Right cardiac atrium (tissue), 5 donors: ENCODE measurements around the gene AP1B1. TPM values are rescaled to one million over a fixed set of nuclear protein-coding genes. Genes with fewer than 3 reads are reported as not detected.

Experiments used
- ATAC-seq, 2 donors: fragments of 200-7000 bp; cut with Tn5 transposase; one replicate each; pipeline versions ENCODE4 v1.8.0 to v1.9.1; 2020; ENCODE audit warnings: moderate library complexity in 2 of 2, mild to moderate bottlenecking in 1 of 2
- DNase-seq, 3 donors: peaks; one replicate each; pipeline ENCODE4 v3.0.0-alpha.2; 2020
- H3K27ac ChIP-seq: one replicate; pipeline ENCODE4 v1.5.1; 2013; ENCODE audit warnings: mild to moderate bottlenecking, low read length, control low read depth, moderate library complexity
- H3K27me3 ChIP-seq: one replicate; pipeline ENCODE4 v1.6.1; 2013; ENCODE audit not compliant: control insufficient read depth, insufficient read depth
- H3K4me1 ChIP-seq: one replicate; pipeline ENCODE4 v1.6.1; 2013; ENCODE audit warnings: low read length; ENCODE audit not compliant: control insufficient read depth, insufficient read depth
- H3K4me3 ChIP-seq: one replicate; pipeline ENCODE4 v1.5.1; 2013; ENCODE audit warnings: low read length, control low read depth
- H3K9me3 ChIP-seq: one replicate; pipeline ENCODE4 v1.6.1; 2013; ENCODE audit warnings: low read length; ENCODE audit not compliant: control insufficient read depth
- WGBS: extraction: QIAGEN DNeasy Blood & Tissue Kit; methylation state at CpG from one replicate; pipeline ENCODE4 v1.1.7; 2013; 5-methylcytosine and 5-hydroxymethylcytosine counted together
- intact Hi-C, 4 donors: fragments of 100-400 bp; cut with DNase I; formaldehyde crosslinking; loops; one replicate each; pipeline versions ENCODE4 v1.11.0 to v1.14.0; 2022 to 2023
- polyA plus RNA-seq: library from polyadenylated mRNA; stranded (reverse); fragments of 200-250 nt; gene quantifications from one replicate; pipeline ENCODE4 v1.2.3, GENCODE V29; 2013
- total RNA-seq, 4 donors: library from RNA; stranded (reverse); fragmentation: NEBNext Ultra II Directional; extraction: Animal tissue kit (Norgen Biotek cat#: 25700); gene quantifications; one replicate each; pipeline ENCODE4 v1.2.1, GENCODE V29; 2021
- donor health status: healthy with polysubstance abuse.
- donor health status: DM: no; HTN: yes; CAD: no.
- donor health status: DM: no; HTN: no; CAD: no.
- donor health status: DM: no; HTN: yes; CAD: no; lungs with severe emphysema.
- donor health status: DM: yes; HTN: yes; CAD: no.

The AP1B1 gene
- total and polyA plus RNA-seq, 5 donors, result 21.7 to 44.6 (median 38.6) TPM

GRCh38 chr22:29320546-29320945, 67.8 kb downstream of the AP1B1 start:
- ATAC-seq, result no peak
- intact Hi-C loops, result no loop called here
- WGBS, result 55% methylated on average over 1 of the region's 1 CpG
- no peaks in the 10 kb centered on the region for H3K4me1 ChIP-seq
- H3K27ac ChIP-seq, result no peak overlapping the region
- no peaks in the 10 kb centered on the region for H3K9me3 ChIP-seq
- H3K4me3 ChIP-seq, result no peak overlapping the region
- no peaks in the 10 kb centered on the region for H3K27me3 ChIP-seq
- DNase-seq, result no peak

- Histone ChIP-seq H3K9me3 (no peaks in the 10 kb centered on the region), H3K27me3 (no peaks in the 10 kb centered on the region), H3K4me1 (no peaks in the 10 kb centered on the region), H3K27ac (no peak overlapping the region), H3K4me3 (no peak overlapping the region)
- ATAC-seq (no peak), DNase-seq (no peak)
- 83% methylated on average over 2 of the region's 2 CpGs for WGBS
- intact Hi-C loops, result no loop called here
Observed at GRCh38 chr22:29319072-29319471, 69.3 kb downstream of the AP1B1 start.

GRCh38 chr22:29317827-29318454, 70.4 kb downstream of the AP1B1 start:
- no peaks in the 10 kb centered on the region for H3K9me3 ChIP-seq
- no peak overlapping the region for H3K4me3 ChIP-seq
- DNase-seq, result peak in 1 of 3 donors; percentile 39
- ATAC-seq, result no peak
- intact Hi-C loops, result no loop called here
- no peak overlapping the region for H3K27ac ChIP-seq
- WGBS, result 93% methylated on average over 18 of the region's 18 CpGs
- H3K27me3 ChIP-seq, result no peaks in the 10 kb centered on the region
- peaks cover 10% of the 10 kb centered on the region for H3K4me1 ChIP-seq

GRCh38 chr22:29316141-29316828, 72.1 kb downstream of the AP1B1 start:
- WGBS, result 63% methylated on average over 18 of the region's 18 CpGs
- no peaks in the 10 kb centered on the region for H3K27me3 ChIP-seq
- peak in 2 of 3 donors; percentile 45 to 49 for DNase-seq
- peaks cover 11% of the 10 kb centered on the region for H3K4me1 ChIP-seq
- H3K27ac ChIP-seq, result no peak overlapping the region
- intact Hi-C loops, result no loop called here
- H3K9me3 ChIP-seq, result no peaks in the 10 kb centered on the region
- no peak overlapping the region for H3K4me3 ChIP-seq
- no peak for ATAC-seq

- Histone ChIP-seq H3K9me3 (no peaks in the 10 kb centered on the region), H3K4me1 (peaks cover 14% of the 10 kb centered on the region), H3K4me3 (peak within 1 kb of the TSS; percentile 48), H3K27me3 (no peaks in the 10 kb centered on the region), H3K27ac (no peak within 1 kb of the TSS)
- DNase-seq (peak; percentile 19 to 72 (median 56)), ATAC-seq (no peak)
- intact Hi-C loops, result no loop called here
- WGBS, result 4% methylated on average over 103 of the region's 103 CpGs
Observed at GRCh38 chr22:29315286-29316140, 72.9 kb downstream of the AP1B1 start, which contains the start of gene RASL10A. TSS of gene RASL10A (minus strand) at chr22:29315697. CDS start at chr22:29315246, 451 bp downstream.

- H3K4me1 ChIP-seq, result peaks cover 17% of the 10 kb centered on the region
- H3K27ac ChIP-seq, result no peak overlapping the region
- DNase-seq (peak; percentile 26 to 67 (median 50)), ATAC-seq (no peak)
- intact Hi-C loops, result no loop called here
- no peaks in the 10 kb centered on the region for H3K9me3 ChIP-seq
- H3K4me3 ChIP-seq, result peak overlapping the region; percentile 48
- no peaks in the 10 kb centered on the region for H3K27me3 ChIP-seq
- 3% methylated on average over 69 of the region's 69 CpGs for WGBS
Observed at GRCh38 chr22:29314537-29315285, 73.7 kb downstream of the AP1B1 start.

- Histone ChIP-seq H3K4me1 (peaks cover 24% of the 10 kb centered on the region), H3K4me3 (no peak overlapping the region), H3K9me3 (no peaks in the 10 kb centered on the region), H3K27ac (no peak overlapping the region), H3K27me3 (no peaks in the 10 kb centered on the region)
- intact Hi-C loops, result no loop called here
- DNase-seq (peak; percentile 26 to 63 (median 50)), ATAC-seq (no peak)
- 19% methylated on average over 51 of the region's 51 CpGs for WGBS
Observed at GRCh38 chr22:29313576-29314466, 74.5 kb downstream of the AP1B1 start.

GRCh38 chr22:29313126-29313575, 75.2 kb downstream of the AP1B1 start:
- no peaks in the 10 kb centered on the region for H3K27me3 ChIP-seq
- peak in 1 of 2 donors; percentile 9 for ATAC-seq
- no peak overlapping the region for H3K27ac ChIP-seq
- intact Hi-C loops, result no loop called here
- WGBS, result 15% methylated on average over 44 of the region's 44 CpGs
- H3K4me3 ChIP-seq, result no peak overlapping the region
- no peaks in the 10 kb centered on the region for H3K9me3 ChIP-seq
- H3K4me1 ChIP-seq, result peaks cover 27% of the 10 kb centered on the region
- peak; percentile 55 to 82 (median 78) for DNase-seq

GRCh38 chr22:29312218-29313125, 75.9 kb downstream of the AP1B1 start:
- Histone ChIP-seq H3K4me3 (no peak overlapping the region), H3K27me3 (no peaks in the 10 kb centered on the region), H3K27ac (no peak overlapping the region), H3K9me3 (no peaks in the 10 kb centered on the region), H3K4me1 (peaks cover 30% of the 10 kb centered on the region)
- WGBS, result 88% methylated on average over 25 of the region's 25 CpGs
- DNase-seq, result peak; percentile 11 to 74 (median 51)
- ATAC-seq, result no peak
- intact Hi-C loops, result no loop called here
